Hepatocyte (in vitro differentiated cells): Measurements from ENCODE around the gene CADPS2. TPM values are rescaled to one million over a fixed set of nuclear protein-coding genes. Genes with fewer than 3 reads are reported as not detected.

Experiments
- DNase-seq: peaks from one replicate; pipeline ENCODE4 v3.0.0-alpha.2; 2016; ENCODE audit warnings: low spot score
- H2AFZ ChIP-seq: fragments of 200-600 bp; sonication (generic); 2 replicates; pipeline ENCODE4 v1.6.0; 2016; ENCODE audit warnings: antibody characterized with exemption, mild to moderate bottlenecking
- H3K27ac ChIP-seq: fragments of 200-600 bp; sonication (generic); 2 replicates; pipeline ENCODE4 v1.5.1; 2016; ENCODE audit warnings: mild to moderate bottlenecking
- H3K27me3 ChIP-seq: fragments of 200-600 bp; sonication (generic); 2 replicates; pipeline ENCODE4 v1.6.1; 2016
- H3K36me3 ChIP-seq: fragments of 200-600 bp; sonication (generic); replicated peaks from 2 replicates; pipeline ENCODE4 v1.5.1; 2016; ENCODE audit warnings: low read depth; ENCODE audit not compliant: insufficient read depth
- H3K4me1 ChIP-seq: fragments of 200-600 bp; sonication (generic); 2 replicates; pipeline ENCODE4 v1.5.1; 2016; ENCODE audit warnings: mild to moderate bottlenecking, moderate library complexity; ENCODE audit not compliant: insufficient read depth
- H3K4me2 ChIP-seq: fragments of 200-600 bp; sonication (generic); 2 replicates; pipeline ENCODE4 v1.6.0; 2016
- H3K4me3 ChIP-seq: fragments of 200-600 bp; sonication (generic); 2 replicates; pipeline ENCODE4 v1.5.1; 2016; ENCODE audit warnings: mild to moderate bottlenecking
- H3K79me2 ChIP-seq: fragments of 200-600 bp; sonication (generic); 2 replicates; pipeline ENCODE4 v1.6.0; 2017; ENCODE audit warnings: mild to moderate bottlenecking
- H3K9me2 ChIP-seq: fragments of 200-600 bp; sonication (generic); replicated peaks from 2 replicates; pipeline ENCODE4 v1.6.0; 2017; ENCODE audit warnings: mild to moderate bottlenecking; ENCODE audit not compliant: insufficient read depth
- H3K9me3 ChIP-seq: fragments of 200-600 bp; sonication (generic); 2 replicates; pipeline ENCODE4 v1.5.1; 2016; ENCODE audit warnings: low read depth, mild to moderate bottlenecking
- H4K20me1 ChIP-seq: fragments of 200-600 bp; sonication (generic); 2 replicates; pipeline ENCODE4 v1.6.0; 2016; ENCODE audit warnings: mild to moderate bottlenecking; ENCODE audit not compliant: insufficient read depth, poor library complexity, severe bottlenecking
- EZH2 ChIP-seq: fragments of 200-600 bp; sonication (generic); IDR thresholded peaks from 2 replicates; pipeline ENCODE4 v1.6.1; 2016; ENCODE audit warnings: antibody characterized with exemption, mild to moderate bottlenecking, borderline replicate concordance
- EZH2phosphoT487 ChIP-seq: fragments of 200-600 bp; sonication (generic); IDR thresholded peaks from one replicate; pipeline ENCODE4 v1.6.1; 2018; ENCODE audit warnings: antibody characterized with exemption, mild to moderate bottlenecking, low read depth, moderate library complexity; ENCODE audit not compliant: unreplicated experiment, severe bottlenecking
- WGBS: methylation state at CpG from one replicate; pipeline ENCODE4 v1.1.6; 2016; ENCODE audit warnings: low lambda C conversion rate; ENCODE audit errors: missing lambda C conversion rate; 5-methylcytosine and 5-hydroxymethylcytosine counted together
- polyA plus RNA-seq: library from polyadenylated mRNA; unstranded; fragments of >200 nt; fragmentation: Nextera tagmentation; extraction: Ambion mirVana; gene quantifications from 2 replicates; pipeline ENCODE4 v1.2.1, GENCODE V29; 2016
- total RNA-seq: library from RNA; depleted of rRNA; stranded (reverse); fragments of >200 nt; gene quantifications from 2 replicates; pipeline ENCODE4 v1.2.3, GENCODE V29; 2014
- TF ChIP-seq, protein P1 (sequence below): fragments of 200-600 bp; sonication (generic); IDR thresholded peaks from 2 replicates; pipeline ENCODE4 v1.5.1; 2016; ENCODE audit warnings: antibody characterized with exemption, mild to moderate bottlenecking; ENCODE audit not compliant: poor library complexity

The CADPS2 gene
- total and polyA plus RNA-seq, 2 experiments from 2014 or later: 15.7 to 37.4 TPM

DNA sequence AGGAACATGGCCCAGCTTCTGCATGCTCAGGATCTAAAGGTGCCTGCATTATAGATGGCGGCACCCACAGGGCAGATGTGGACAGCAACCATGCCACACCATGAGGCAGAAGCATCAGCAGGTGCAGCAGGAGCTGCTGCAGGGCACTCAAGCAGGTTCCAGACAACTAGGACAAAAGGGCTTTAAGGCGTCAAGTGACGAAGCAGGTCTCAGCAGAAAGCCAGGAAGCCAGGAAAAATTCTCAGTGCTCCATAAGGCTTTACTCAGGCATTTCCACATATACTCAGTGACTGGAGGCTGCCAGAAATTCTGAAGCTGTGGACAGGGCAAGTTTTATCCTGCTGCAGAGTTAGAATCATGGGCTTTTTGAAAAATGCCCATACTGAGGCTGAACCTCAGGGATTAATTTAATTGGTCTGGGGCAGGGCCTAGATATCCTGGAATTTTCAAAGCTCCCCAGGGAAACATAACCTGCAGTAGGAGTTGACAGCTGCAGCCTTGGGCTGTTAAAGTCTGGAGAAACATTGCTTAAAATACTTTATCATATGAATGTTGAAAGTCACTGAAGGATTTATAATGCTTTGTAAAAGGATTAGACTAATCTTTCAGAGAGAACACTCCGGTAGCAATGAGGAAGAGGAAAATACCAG is 115.4 kb downstream of the CADPS2 start:
- no peak overlapping the region for H3K27ac ChIP-seq
- no peaks in the 10 kb centered on the region for H3K9me2 ChIP-seq
- H3K9me3 ChIP-seq: no peaks in the 10 kb centered on the region
- H2AFZ ChIP-seq: no peak overlapping the region
- H3K79me2 ChIP-seq: no peaks in the 10 kb centered on the region
- 57% methylated on average over 4 of the region's 4 CpGs for WGBS
- H3K4me1 ChIP-seq: no peaks in the 10 kb centered on the region
- TF ChIP-seq EZH2 (no peak), EZH2phosphoT487 (peak; percentile 55)
- no peak overlapping the region for H3K4me3 ChIP-seq
- H4K20me1 ChIP-seq: no peaks in the 10 kb centered on the region
- DNase-seq: peak; percentile 12
- H3K4me2 ChIP-seq: no peak overlapping the region
- H3K36me3 ChIP-seq: no peaks in the 10 kb centered on the region
- H3K27me3 ChIP-seq: no peaks in the 10 kb centered on the region

DNA sequence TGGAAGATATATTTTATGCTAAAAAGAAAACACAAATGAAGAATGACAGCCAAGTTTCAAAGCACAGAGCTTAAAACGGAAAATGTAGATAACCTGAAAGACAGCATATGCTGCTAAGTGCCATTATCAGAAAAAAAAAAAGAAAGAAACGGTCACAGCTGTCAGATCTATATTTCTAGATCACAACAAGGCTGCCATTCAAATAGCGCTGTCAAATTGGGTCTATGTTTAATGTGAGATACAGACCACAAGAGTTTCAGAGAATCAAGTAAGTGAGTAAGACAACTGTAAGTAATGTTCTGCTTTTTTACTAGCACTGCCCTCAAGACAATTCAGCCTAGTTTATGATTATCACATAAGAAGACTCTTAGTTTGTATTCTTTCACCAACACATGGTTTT is 117.4 kb downstream of the CADPS2 start:
- Histone ChIP-seq H3K4me1 (no peaks in the 10 kb centered on the region), H3K27me3 (no peaks in the 10 kb centered on the region), H3K9me2 (no peaks in the 10 kb centered on the region), H3K36me3 (no peaks in the 10 kb centered on the region), H2AFZ (no peak overlapping the region), H3K4me3 (no peak overlapping the region), H3K9me3 (no peaks in the 10 kb centered on the region), H3K4me2 (no peak overlapping the region), H3K79me2 (no peaks in the 10 kb centered on the region), H4K20me1 (no peaks in the 10 kb centered on the region), H3K27ac (no peak overlapping the region)
- no peak for TF ChIP-seq EZH2phosphoT487
- WGBS: 76% methylated on average over 3 of the region's 3 CpGs
- DNase-seq: no peak

DNA sequence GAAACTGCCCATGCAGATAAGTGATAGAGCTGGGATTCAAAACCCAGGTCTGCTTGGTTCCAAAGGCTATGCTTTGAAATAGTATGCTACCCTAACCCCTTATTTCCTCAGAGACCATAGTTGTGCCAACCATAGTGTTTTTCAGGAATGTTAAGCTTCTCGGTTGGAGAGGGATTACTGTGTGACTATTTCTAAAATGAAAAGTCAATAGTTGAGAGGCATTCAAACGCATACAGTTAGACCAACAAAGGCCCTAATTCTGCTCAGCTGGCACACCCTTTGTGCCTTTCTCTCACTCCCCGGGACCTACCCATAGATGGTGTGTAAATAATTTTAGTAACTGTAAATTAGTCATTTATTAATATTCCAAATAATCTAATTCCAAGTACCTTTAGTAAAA is 118.9 kb downstream of the CADPS2 start:
- no peak overlapping the region for H3K4me2 ChIP-seq
- H3K27me3 ChIP-seq: no peaks in the 10 kb centered on the region

DNA sequence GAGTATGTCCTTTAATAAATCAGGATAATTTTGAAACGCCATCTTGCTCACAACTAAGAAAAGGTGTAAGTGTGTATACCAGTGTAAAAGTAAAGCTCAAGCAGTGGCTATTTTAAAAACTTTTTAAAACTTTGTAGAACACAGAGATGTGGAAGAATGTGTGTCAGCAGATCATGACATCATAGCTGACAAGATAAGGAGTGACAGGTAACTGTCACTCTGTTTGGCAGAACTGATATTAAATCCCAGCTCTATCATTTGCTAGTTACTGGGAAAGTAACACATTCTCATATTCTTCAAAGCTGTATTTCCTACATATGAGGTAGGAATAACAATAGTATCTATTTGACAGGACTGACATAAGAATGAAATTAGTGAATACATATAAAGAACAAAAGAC is 119.7 kb downstream of the CADPS2 start:
- no peak overlapping the region for H3K27ac ChIP-seq
- no peaks in the 10 kb centered on the region for H3K79me2 ChIP-seq
- H3K4me1 ChIP-seq: no peaks in the 10 kb centered on the region
- no peak overlapping the region for H2AFZ ChIP-seq
- no peak for TF ChIP-seq EZH2
- no peak for TF ChIP-seq EZH2phosphoT487
- TF ChIP-seq, protein P1, sequence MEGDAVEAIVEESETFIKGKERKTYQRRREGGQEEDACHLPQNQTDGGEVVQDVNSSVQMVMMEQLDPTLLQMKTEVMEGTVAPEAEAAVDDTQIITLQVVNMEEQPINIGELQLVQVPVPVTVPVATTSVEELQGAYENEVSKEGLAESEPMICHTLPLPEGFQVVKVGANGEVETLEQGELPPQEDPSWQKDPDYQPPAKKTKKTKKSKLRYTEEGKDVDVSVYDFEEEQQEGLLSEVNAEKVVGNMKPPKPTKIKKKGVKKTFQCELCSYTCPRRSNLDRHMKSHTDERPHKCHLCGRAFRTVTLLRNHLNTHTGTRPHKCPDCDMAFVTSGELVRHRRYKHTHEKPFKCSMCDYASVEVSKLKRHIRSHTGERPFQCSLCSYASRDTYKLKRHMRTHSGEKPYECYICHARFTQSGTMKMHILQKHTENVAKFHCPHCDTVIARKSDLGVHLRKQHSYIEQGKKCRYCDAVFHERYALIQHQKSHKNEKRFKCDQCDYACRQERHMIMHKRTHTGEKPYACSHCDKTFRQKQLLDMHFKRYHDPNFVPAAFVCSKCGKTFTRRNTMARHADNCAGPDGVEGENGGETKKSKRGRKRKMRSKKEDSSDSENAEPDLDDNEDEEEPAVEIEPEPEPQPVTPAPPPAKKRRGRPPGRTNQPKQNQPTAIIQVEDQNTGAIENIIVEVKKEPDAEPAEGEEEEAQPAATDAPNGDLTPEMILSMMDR: no peak
- no peak for DNase-seq
- no peaks in the 10 kb centered on the region for H3K36me3 ChIP-seq
- no peak overlapping the region for H3K4me2 ChIP-seq
- no peaks in the 10 kb centered on the region for H3K9me2 ChIP-seq
- no peaks in the 10 kb centered on the region for H3K27me3 ChIP-seq
- no peaks in the 10 kb centered on the region for H3K9me3 ChIP-seq
- WGBS: 88% methylated on average over 1 of the region's 1 CpG
- H3K4me3 ChIP-seq: no peak overlapping the region
- no peaks in the 10 kb centered on the region for H4K20me1 ChIP-seq

More for the DNA sequence above, 118.9 kb downstream of the CADPS2 start:
- Histone ChIP-seq H3K4me3 (no peak overlapping the region), H3K79me2 (no peaks in the 10 kb centered on the region), H4K20me1 (no peaks in the 10 kb centered on the region), H3K9me2 (no peaks in the 10 kb centered on the region), H3K4me1 (no peaks in the 10 kb centered on the region), H3K9me3 (no peaks in the 10 kb centered on the region), H2AFZ (no peak overlapping the region), H3K36me3 (no peaks in the 10 kb centered on the region), H3K27ac (no peak overlapping the region)
- WGBS: 67% methylated on average over 3 of the region's 3 CpGs
- TF ChIP-seq EZH2phosphoT487: no peak
- DNase-seq: no peak

DNA sequence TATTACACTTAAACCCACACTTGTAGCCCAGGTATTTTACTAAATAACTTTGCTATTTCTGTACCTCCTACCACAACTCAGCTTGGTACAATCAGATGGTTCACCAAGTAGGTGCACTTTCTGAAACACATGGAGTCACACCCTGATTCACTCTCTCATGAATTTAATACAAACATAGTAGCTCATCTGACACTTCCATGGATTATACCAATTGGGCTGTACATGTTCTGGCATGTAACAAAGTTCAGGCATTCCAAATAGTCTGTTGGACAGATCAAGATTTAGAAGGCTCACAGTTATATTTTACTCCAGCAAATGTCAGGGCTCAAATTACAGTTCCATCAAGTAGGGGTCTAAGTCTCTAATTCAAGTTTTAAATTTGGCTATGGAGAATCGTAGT is 121.4 kb downstream of the CADPS2 start:
- Histone ChIP-seq H3K4me2 (no peak overlapping the region), H3K36me3 (no peaks in the 10 kb centered on the region), H3K9me2 (no peaks in the 10 kb centered on the region), H3K4me3 (no peak overlapping the region), H3K79me2 (no peaks in the 10 kb centered on the region), H3K27me3 (no peaks in the 10 kb centered on the region), H3K27ac (no peak overlapping the region), H2AFZ (no peak overlapping the region), H3K4me1 (no peaks in the 10 kb centered on the region), H4K20me1 (no peaks in the 10 kb centered on the region), H3K9me3 (no peaks in the 10 kb centered on the region)
- no peak for TF ChIP-seq EZH2phosphoT487
- TF ChIP-seq EZH2: no peak
- TF ChIP-seq, protein P1: no peak
- WGBS: 80% methylated on average over 1 of the region's 1 CpG
- no peak for DNase-seq
